OCI-M2 (cell line): Measurements from ENCODE around the gene JAK1.

Source experiments
- DNase-seq: peaks from one replicate; lab custom pipeline; 2025; ENCODE audit not compliant: unreplicated experiment; lab: John Stamatoyannopoulos, UW

Gene JAK1

DNA sequence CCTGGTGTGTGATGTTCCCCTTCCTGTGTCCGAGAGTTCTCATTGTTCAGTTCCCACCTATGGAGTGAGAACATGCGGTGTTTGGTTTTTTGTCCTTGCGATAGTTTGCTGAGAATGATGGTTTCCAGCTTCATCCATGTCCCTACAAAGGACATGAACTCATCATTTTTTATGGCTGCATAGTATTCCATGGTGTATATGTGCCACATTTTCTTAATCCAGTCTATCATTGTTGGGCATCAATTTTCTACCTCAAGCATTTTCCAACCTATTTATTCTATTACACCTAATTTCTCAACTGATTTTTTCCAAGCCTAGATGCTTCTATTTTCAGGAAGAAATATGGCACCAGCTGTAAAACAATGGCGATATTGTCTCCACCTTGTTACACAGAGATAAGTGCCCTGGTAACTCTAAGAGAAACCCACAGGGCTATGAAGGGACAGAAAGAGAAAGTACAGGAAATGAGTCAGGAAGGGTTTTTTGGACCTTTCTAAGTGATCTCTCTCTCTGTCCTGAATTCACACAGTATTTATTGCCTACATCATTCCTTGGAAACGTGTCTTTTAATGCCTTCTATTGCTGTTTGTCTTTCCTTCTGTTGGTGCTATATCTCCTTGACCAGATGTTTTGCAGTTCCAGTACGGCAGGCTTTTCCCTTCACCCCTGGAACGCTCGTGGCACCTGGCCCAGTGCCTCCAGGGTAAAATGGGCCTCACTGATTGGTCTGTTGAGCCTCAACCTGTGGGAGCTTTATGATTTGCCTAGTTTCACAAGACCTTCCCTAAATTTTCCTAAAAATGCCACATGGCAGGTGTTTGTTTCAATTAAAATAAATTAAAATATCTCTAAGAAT, 14.6 kb upstream of the JAK1 start:
- DNase-seq = no peak

DNA sequence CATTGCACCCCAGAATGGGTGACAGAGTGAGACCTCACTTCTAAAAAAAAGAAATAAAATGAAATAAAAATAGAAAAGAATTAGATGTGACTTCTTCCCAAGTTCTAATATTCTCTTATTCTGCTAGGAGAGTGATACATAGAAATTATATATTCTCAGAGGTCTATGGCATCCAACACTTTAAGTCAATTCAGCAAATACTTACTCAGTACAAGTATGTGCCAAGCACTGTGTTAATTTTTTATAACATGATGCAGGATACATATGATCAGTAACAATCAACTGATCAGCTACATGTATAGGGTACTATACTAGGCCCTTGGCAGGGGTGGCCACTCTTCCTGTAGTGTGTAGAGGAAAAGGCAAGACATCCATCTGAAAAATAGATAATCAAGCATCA, 13.0 kb upstream of the JAK1 start:
- no peak for DNase-seq

GRCh38 chr1:64976361-64976760, 10.0 kb upstream of the JAK1 start:
- DNase-seq = no peak

DNA sequence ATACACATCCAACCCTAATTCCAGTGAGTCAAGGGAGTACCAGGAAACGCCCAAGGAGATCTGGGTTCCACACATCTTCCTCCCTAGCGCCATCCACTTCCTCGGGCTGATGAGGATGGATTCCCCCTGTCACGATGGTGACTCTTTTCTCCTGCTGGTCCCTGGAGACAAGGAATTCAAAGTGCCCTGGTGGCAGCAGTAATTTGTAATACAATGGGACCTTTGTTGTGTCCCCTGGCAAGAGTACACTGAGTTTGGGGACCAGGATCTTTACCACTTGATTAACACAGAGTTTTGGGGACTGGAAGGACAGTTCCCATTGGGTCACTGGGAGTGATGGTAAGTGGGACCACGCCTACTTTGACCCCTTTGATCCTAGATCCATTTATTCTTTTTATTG, 9.4 kb upstream of the JAK1 start:
- DNase-seq = no peak

GRCh38 chr1:64975127-64975526, 8.8 kb upstream of the JAK1 start:
- DNase-seq = no peak

DNA sequence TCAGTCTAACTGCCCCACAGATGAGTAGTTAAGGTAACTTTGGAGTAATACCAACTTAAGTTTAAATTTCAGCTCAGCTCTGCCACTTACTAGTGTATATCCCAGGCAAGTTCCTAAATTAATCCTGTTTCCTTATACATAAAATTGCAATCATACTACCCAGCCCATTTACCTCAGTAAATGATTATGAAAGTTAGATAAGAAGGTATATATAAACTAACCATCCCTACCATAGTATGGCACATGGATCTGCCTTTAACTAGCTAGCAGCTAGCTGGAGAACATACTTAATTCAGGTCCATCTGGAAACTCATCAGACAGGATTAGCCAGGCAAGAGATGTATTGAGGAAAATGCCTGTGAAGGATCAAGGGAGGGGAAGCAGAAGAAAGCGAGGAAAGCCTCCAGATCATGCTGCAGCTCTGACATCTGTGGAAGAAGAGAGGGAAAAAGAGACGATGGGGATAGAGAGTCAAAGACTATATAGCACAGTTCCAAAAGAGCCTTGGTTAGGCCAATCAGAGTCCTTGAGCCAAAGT, 8.0 kb upstream of the JAK1 start:
- no peak for DNase-seq

GRCh38 chr1:64973061-64973647, 6.8 kb upstream of the JAK1 start:
- no peak for DNase-seq

- DNase-seq = no peak
These were observed 3.1 kb upstream of the JAK1 start for GRCh38 chr1:64969305-64970046.

GRCh38 chr1:64967381-64967780, 1.0 kb upstream of the JAK1 start:
- DNase-seq = no peak

DNA sequence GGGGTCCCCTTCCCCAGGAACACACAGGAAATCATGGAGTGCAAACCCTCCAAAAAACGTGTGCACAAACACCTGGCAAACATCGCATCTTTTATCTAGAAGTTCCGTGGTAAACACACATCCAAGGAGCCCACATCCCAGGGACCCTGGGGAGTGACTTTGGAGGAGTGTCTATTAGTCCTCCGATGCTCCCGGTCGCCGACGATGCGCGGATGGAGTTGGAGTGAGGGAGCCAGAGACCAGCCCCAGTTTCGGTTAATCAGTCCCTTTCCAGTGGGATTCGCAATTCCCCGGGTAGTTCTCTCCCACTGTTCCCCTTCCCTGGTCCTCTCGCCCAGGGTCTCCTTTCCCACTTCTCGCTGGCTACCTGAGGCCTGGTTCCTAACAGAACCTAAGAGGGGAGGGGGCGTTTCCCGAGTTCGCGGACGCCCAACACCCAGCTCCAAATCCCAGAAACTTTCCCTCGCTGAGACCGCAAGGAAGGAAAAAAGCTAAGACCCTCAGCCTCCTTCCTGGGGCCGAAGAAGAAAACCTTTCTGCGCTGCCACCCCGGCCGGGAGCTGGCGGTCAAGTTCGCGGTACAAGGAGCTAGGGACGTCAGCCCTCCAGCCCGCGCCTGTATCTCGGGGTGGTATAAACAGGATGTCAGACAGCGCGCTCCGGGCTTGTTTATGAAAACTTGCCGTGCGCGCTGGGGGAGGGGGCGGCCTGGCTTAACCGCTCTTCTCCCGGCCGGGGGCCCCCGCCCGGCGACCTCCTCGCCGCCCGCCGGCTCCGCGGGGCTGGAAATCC, 787 bp downstream of the JAK1 start:
- DNase-seq = no peak

DNA sequence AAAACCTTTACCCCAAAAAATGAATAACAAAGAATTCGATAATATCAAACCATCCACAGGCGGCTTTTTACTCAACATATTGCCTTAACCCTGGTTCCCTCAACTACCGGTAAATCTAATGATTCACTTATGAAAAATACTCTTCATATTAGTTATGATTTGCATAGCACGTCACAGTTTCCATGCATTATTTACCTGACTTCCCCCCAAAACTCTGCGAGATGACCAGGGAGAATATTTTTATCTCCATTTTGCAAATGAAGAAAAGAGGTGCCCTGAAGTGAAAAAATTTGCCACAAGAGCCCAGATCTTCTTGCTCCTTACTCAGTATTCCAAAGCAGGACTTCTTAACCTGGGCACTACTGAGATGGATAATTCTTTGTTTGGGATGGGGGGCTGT, 2.9 kb downstream of the JAK1 start:
- no peak for DNase-seq

DNA sequence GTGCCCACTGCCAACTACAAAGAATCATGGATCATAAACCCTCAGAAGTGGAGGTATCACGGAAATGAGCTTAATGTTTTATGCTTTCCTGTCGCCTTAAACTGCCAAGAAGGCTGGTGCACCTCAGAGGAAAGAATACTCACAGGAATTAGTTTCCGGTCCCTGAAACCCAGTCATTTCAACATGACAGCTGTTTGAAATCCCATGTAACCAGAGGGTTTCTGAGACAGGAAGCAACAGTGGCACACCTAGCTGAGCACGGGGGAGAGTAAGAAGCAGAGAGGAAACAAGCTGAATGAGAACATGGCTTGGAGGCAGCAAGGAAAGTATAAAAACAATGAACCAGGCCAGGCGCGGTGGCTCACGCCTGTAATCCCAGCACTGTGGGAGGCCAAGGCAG, 3.9 kb downstream of the JAK1 start:
- no peak for DNase-seq

DNA sequence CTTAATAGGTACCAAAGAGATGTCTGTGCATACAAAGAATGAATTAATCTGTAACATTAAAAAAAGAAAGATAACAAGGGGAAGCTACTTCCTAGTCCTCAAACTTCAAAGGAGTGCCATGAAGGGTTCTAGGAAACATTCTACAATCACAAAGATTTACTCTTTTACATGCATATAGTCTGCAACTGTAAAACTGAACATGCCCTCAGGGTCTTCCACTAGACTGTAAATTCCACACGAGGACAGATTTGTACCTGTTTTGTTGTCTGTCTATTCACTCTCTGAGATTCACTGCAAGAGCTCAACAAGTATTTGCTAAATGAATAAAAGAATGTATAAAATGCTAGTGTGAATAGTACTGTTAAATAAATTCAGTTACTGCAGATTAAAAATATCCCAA, 4.4 kb downstream of the JAK1 start:
- no peak for DNase-seq

- DNase-seq = no peak
These were observed 5.6 kb downstream of the JAK1 start for GRCh38 chr1:64960731-64961130.

DNA sequence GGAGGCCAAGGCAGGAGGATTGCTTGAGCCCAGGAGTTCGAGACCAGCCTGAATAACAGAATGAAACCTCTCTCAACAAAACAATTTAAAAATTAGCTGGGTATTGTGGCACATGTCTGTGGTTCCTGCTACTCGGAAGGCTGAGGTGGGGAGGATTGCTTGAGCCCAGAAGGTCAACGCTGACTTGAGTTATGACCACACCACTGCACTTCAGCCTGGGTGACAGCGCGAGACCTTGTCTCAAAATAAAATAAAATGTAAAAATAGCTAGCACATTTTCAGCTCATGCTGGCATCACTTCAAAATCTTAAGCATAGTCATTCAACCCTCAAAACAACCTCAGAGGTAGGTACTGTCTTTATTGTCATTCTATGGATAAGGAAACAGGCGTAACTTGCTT, 6.4 kb downstream of the JAK1 start:
- DNase-seq = no peak

DNA sequence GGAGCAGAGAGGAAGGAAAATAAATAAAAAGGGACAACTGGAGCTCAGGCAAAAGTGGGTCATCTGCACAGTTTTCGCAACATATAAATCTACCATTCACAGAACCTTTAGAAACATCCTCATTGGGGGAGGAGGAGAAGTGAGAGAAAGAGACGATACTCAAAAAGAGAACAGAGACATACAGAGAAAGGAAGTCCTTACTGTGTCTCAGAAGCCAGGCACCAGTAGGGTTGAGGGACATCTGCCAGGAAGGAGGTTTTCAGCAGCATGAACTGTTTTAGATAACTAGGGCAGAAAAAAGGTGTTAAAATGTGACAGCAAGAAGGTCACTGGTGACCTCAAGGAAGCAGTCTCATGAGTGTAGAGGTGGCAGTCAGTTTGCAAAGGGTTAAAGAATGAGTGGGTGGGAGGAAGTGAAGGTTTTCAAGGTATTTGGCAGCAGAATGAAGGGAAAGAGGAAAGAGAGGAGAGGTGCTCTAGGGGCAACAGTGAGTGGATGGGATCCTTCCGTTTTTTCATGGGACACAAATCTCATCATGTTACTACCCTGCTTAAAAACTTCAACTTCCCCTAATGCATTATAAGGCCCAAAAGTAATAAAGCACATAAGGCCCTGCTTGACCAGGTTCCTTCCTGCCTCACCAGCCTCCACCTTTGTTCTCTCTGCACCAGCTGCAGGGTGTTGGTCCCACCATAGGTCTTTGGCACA, 9.5 kb downstream of the JAK1 start:
- DNase-seq = no peak

DNA sequence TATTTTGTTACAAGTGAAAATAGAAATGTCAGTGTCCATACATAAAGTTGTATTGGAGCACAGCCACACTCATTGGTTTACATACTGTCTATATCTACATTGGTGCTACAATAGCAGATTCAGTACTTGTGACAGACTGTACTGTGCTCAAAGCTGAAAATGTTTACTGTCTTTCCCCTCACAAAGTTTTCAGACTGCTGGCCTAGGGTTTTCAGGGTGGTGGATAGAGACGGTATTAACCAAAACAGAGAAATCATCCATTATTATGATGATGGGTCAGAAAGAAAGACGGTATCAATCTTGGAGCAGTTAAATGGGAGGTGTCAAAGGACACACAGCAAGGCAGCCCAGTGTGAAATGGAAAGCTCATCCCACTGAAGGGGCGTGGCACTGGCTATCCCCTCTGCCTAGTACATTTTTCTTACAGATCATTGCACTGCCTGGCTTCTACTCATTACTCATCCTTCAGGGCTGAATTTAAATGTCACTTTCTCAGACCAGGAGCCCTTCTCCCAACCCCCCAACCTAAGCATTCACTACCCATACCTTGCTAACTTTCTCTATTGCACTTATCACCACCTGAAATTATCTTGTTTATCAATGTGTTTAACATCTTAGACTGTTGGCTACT, 10.2 kb downstream of the JAK1 start:
- no peak for DNase-seq

DNA sequence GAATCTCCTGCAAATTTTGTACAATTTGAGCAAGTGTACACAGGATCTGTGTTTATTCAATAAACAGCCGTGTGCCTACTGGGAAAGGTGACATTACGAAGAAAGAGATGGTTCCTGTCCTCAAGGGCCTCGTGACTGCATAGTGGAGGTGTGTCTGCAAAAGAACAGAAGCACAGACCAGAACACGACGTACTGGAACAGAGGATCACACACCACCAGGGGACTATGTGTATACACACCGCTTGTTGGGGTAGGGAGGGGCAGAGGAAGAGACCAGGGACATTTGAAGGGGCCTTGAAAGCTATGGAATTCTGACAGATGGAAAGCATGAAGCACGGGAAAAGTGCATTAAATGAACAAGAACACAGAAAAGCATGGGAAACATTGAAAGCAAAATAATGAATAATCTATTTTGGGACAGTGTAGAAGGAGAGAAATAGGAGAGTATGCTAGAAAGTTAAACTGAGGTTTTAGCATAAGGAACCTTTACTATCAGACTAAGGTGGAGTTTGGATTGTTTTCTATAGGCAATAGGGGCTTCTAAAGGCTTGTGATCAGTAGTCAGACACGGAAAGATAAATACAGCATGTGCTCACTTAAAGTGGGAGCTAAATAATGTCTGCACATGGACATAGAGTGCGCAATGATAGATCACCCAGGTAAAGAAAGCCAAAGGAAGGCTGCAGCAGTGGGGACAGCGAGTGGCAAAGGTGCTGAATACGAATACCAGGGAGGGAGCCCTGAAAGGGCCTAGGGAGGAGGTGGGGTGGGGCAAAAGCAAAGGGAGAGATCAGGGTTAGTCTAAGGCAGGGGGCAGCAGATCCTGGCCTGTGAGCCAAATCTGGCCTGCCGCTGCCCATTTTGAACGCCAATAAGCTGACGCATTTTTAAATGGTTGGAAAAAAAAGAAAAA, 11.0 kb downstream of the JAK1 start:
- no peak for DNase-seq

DNA sequence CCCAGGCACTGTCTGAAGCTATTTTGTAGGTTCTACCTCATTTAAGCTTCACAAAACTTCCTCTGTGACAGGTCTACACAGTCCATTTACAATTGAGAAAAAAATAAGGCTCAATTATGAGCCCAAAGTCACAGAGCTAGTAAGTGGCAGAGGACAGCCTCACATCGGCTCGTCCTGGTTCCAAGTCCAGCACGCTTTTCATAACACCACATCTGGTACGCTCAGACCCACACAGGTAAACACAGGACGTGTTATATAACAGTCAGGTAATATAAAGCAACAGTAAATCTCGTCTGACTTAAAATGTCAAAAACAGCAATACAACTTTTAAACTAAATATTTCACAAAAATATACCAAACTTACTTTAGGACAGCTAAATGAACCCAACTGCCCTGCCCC, 13.1 kb downstream of the JAK1 start:
- no peak for DNase-seq
